ENCODE data around the gene PDIA6.
A peak's percentile ranks its signal among the peaks of the same experiment; 100 is the strongest.
"Not testable (repeated sequence)": the region's sequence is repeated elsewhere in the genome, so short reads cannot be mapped to it uniquely, and the experiment has no call there.

Gene PDIA6

GRCh38 chr2:10826026-10826425 is 13.4 kb upstream of the PDIA6 start:
- H3K9me3 ChIP-seq = peaks cover 15% of the 10 kb centered on the region
- H3K4me2 ChIP-seq = peak overlapping the region; percentile 90
- H3K4me1 ChIP-seq = peaks cover 58% of the 10 kb centered on the region
- TF ChIP-seq Cebpa-rat (IDR thresholded peaks at IDR 0.05) = no peak
- H3K9ac ChIP-seq = no peak overlapping the region
- no peaks in the 10 kb centered on the region for H3K27me3 ChIP-seq
- H3K27ac ChIP-seq = peak overlapping the region; percentile 51; the same call in 1 of the 2 replicates
- no peaks in the 10 kb centered on the region for H3K36me3 ChIP-seq
- H4K20me1 ChIP-seq = no peaks in the 10 kb centered on the region
- no peak overlapping the region for H3K4me3 ChIP-seq

GRCh38 chr2:10824191-10824590 is 11.6 kb upstream of the PDIA6 start:
- no peak overlapping the region for H3K9ac ChIP-seq
- H3K36me3 ChIP-seq = no peaks in the 10 kb centered on the region
- H3K4me1 ChIP-seq = peaks cover 46% of the 10 kb centered on the region
- no peaks in the 10 kb centered on the region for H4K20me1 ChIP-seq
- H3K9me3 ChIP-seq = peaks cover 15% of the 10 kb centered on the region
- TF ChIP-seq Cebpa-rat (IDR thresholded peaks at IDR 0.05) = no peak
- H3K4me3 ChIP-seq = no peak overlapping the region
- H3K27ac ChIP-seq = no peak overlapping the region
- no peak overlapping the region for H3K4me2 ChIP-seq
- H3K27me3 ChIP-seq = no peaks in the 10 kb centered on the region

GRCh38 chr2:10820978-10821695 is 8.6 kb upstream of the PDIA6 start:
- no peak for TF ChIP-seq Cebpa-rat (IDR thresholded peaks at IDR 0.05)
- peaks cover 37% of the 10 kb centered on the region for H3K4me1 ChIP-seq
- no peak overlapping the region; the same call in 1 of the 2 replicates for H3K9ac ChIP-seq
- peaks cover 7% of the 10 kb centered on the region for H3K9me3 ChIP-seq
- H3K27me3 ChIP-seq = no peaks in the 10 kb centered on the region
- H3K4me2 ChIP-seq = no peak overlapping the region
- H3K27ac ChIP-seq = no peak overlapping the region
- H3K36me3 ChIP-seq = no peaks in the 10 kb centered on the region
- H4K20me1 ChIP-seq = no peaks in the 10 kb centered on the region
- H3K4me3 ChIP-seq = no peak overlapping the region

- no peak overlapping the region for H3K27ac ChIP-seq
- no peak for TF ChIP-seq Cebpa-rat (IDR thresholded peaks at IDR 0.05)
- no peak overlapping the region for H3K4me3 ChIP-seq
- H3K4me2 ChIP-seq = no peak overlapping the region
- no peaks in the 10 kb centered on the region for H3K27me3 ChIP-seq
- H3K4me1 ChIP-seq = peaks cover 38% of the 10 kb centered on the region
- H4K20me1 ChIP-seq = no peaks in the 10 kb centered on the region
- H3K36me3 ChIP-seq = no peaks in the 10 kb centered on the region
- H3K9ac ChIP-seq = no peak overlapping the region
- peaks cover under 1% of the 10 kb centered on the region for H3K9me3 ChIP-seq
Observed at GRCh38 chr2:10820562-10820961, 8.0 kb upstream of the PDIA6 start.

GRCh38 chr2:10819714-10820314 is 7.2 kb upstream of the PDIA6 start:
- no peaks in the 10 kb centered on the region; the same call in 1 of the 2 replicates for H3K9me3 ChIP-seq
- no peak for TF ChIP-seq Cebpa-rat (IDR thresholded peaks at IDR 0.05)

GRCh38 chr2:10818984-10819383 is 6.4 kb upstream of the PDIA6 start:
- no peaks in the 10 kb centered on the region for H3K9me3 ChIP-seq
- no peaks in the 10 kb centered on the region for H3K27me3 ChIP-seq
- H3K36me3 ChIP-seq = no peaks in the 10 kb centered on the region
- TF ChIP-seq Cebpa-rat (IDR thresholded peaks at IDR 0.05) = no peak
- no peak overlapping the region for H3K9ac ChIP-seq
- H3K4me2 ChIP-seq = no peak overlapping the region
- H3K4me1 ChIP-seq = peaks cover 53% of the 10 kb centered on the region
- H4K20me1 ChIP-seq = no peaks in the 10 kb centered on the region
- no peak overlapping the region for H3K27ac ChIP-seq
- H3K4me3 ChIP-seq = no peak overlapping the region

More at GRCh38 chr2:10819714-10820314, 7.2 kb upstream of the PDIA6 start:
- Histone ChIP-seq H3K4me1 (peaks cover 45% of the 10 kb centered on the region), H3K27me3 (no peaks in the 10 kb centered on the region), H3K4me2 (no peak overlapping the region), H4K20me1 (no peaks in the 10 kb centered on the region), H3K27ac (no peak overlapping the region), H3K4me3 (no peak overlapping the region), H3K36me3 (no peaks in the 10 kb centered on the region), H3K9ac (no peak overlapping the region)

- not testable (repeated sequence) for H4K20me1 ChIP-seq, H3K4me3 ChIP-seq, H3K27me3 ChIP-seq, H3K9ac ChIP-seq, H3K4me2 ChIP-seq, H3K27ac ChIP-seq, H3K36me3 ChIP-seq, H3K9me3 ChIP-seq
- H3K4me1 ChIP-seq = peaks cover 60% of the 10 kb centered on the region
Observed at GRCh38 chr2:10818305-10818704, 5.7 kb upstream of the PDIA6 start.

GRCh38 chr2:10817413-10817812 is 4.8 kb upstream of the PDIA6 start:
- Histone ChIP-seq H3K27me3 (no peaks in the 10 kb centered on the region), H3K4me1 (peaks cover 63% of the 10 kb centered on the region), H4K20me1 (no peaks in the 10 kb centered on the region), H3K9ac (no peak overlapping the region), H3K36me3 (no peaks in the 10 kb centered on the region), H3K9me3 (no peaks in the 10 kb centered on the region), H3K4me2 (peak overlapping the region; percentile 38; the same call in 1 of the 2 replicates), H3K4me3 (no peak overlapping the region), H3K27ac (no peak overlapping the region; the same call in 1 of the 2 replicates)
- TF ChIP-seq Cebpa-rat (IDR thresholded peaks at IDR 0.05) = no peak

- peak overlapping the region; percentile 100 for H3K27ac ChIP-seq
- no peak for TF ChIP-seq Cebpa-rat (IDR thresholded peaks at IDR 0.05)
- peaks cover 16% of the 10 kb centered on the region; the same call in 1 of the 2 replicates for H3K36me3 ChIP-seq
- H3K9me3 ChIP-seq = no peaks in the 10 kb centered on the region
- H3K4me1 ChIP-seq = peaks cover 58% of the 10 kb centered on the region
- H3K9ac ChIP-seq = peak overlapping the region; percentile 100
- peaks cover 21% of the 10 kb centered on the region for H4K20me1 ChIP-seq
- H3K4me3 ChIP-seq = peak overlapping the region; percentile 31; the same call in 1 of the 2 replicates
- no peaks in the 10 kb centered on the region for H3K27me3 ChIP-seq
- H3K4me2 ChIP-seq = peak overlapping the region; percentile 76
Observed at GRCh38 chr2:10814571-10815331, 2.2 kb upstream of the PDIA6 start.

GRCh38 chr2:10814142-10814541 is 1.6 kb upstream of the PDIA6 start:
- Histone ChIP-seq H3K4me1 (peaks cover 62% of the 10 kb centered on the region), H3K27ac (peak overlapping the region; percentile 100), H3K9ac (peak overlapping the region; percentile 100), H3K27me3 (no peaks in the 10 kb centered on the region), H3K9me3 (no peaks in the 10 kb centered on the region), H4K20me1 (peaks cover 27% of the 10 kb centered on the region), H3K36me3 (peaks cover 21% of the 10 kb centered on the region; the same call in 1 of the 2 replicates), H3K4me3 (peak overlapping the region; percentile 31; the same call in 1 of the 2 replicates), H3K4me2 (peak overlapping the region; percentile 76)
- TF ChIP-seq Cebpa-rat (IDR thresholded peaks at IDR 0.05) = no peak

GRCh38 chr2:10813163-10814138 is 866 bp upstream of the PDIA6 start:
- Histone ChIP-seq H4K20me1 (peaks cover 34% of the 10 kb centered on the region), H3K36me3 (peaks cover 28% of the 10 kb centered on the region), H3K4me2 (peak overlapping the region; percentile 76), H3K27ac (peak overlapping the region; percentile 100), H3K4me3 (peak overlapping the region; percentile 97), H3K9ac (peak overlapping the region; percentile 100), H3K4me1 (peaks cover 65% of the 10 kb centered on the region)
- H3K9me3 ChIP-seq, H3K27me3 ChIP-seq: not testable (repeated sequence)
